Mucosa of descending colon (tissue), 3 donors: ENCODE measurements around the gene GLIS1. TPM values are rescaled to one million over a fixed set of nuclear protein-coding genes. Genes with fewer than 3 reads are reported as not detected.
A peak's percentile ranks its signal among the peaks of the same experiment; 100 is the strongest.

Experiments used
- ATAC-seq: fragments of 200-7000 bp; cut with Tn5 transposase; one replicate; pipeline ENCODE4 v1.9.1; 2020; ENCODE audit warnings: mild to moderate bottlenecking, moderate library complexity
- DNase-seq, 3 donors: peaks; one replicate each; pipeline ENCODE4 v3.0.0-alpha.2; 2020
- H3K36me3 ChIP-seq: fragments of 200-600 bp; one replicate; pipeline ENCODE4 v1.8.0; 2021; ENCODE audit warnings: low read depth, mild to moderate bottlenecking
- H3K4me1 ChIP-seq: fragments of 200-600 bp; one replicate; pipeline ENCODE4 v1.8.0; 2021; ENCODE audit warnings: low read depth, mild to moderate bottlenecking
- H3K4me3 ChIP-seq: fragments of 200-600 bp; one replicate; pipeline ENCODE4 v1.8.0; 2021; ENCODE audit warnings: mild to moderate bottlenecking
- H3K9me3 ChIP-seq: fragments of 200-600 bp; one replicate; pipeline ENCODE4 v1.8.0; 2021; ENCODE audit warnings: mild to moderate bottlenecking
- CTCF ChIP-seq: fragments of 200-600 bp; IDR thresholded peaks from one replicate; pipeline ENCODE4 v1.8.0; 2022; ENCODE audit warnings: antibody characterized with exemption, mild to moderate bottlenecking
- intact Hi-C, 2 donors: fragments of 100-400 bp; cut with DNase I in 1 of 2; cut with micrococcal nuclease in 1 of 2; formaldehyde crosslinking; loops; one replicate each; pipeline versions ENCODE4 v1.11.0 to v1.11.1; 2022; cut with DNase I, micrococcal nuclease
- total RNA-seq, 3 donors: library from RNA; stranded (reverse); fragmentation: NEBNext Ultra II Directional in 2 of 3; extraction: Animal tissue kit (Norgen Biotek cat#: 25700) in 2 of 3; gene quantifications; one replicate each; pipeline versions ENCODE4 v1.2.1 to v1.2.4, GENCODE V29; 2021 to 2023
- donor health status: DM: no; HTN: no; CAD: no; lungs with moderate emphysema.
- donor health status: DM: no; HTN: no; CAD: no.
- donor health status: DM: no; HTN: yes; CAD: no.

GLIS1 gene
- total RNA-seq, 3 donors from 2014 or later: 0.09 to 0.24 (median 0.14) TPM

- TF ChIP-seq CTCF: no peak
- Histone ChIP-seq H3K36me3 (no peaks in the 10 kb centered on the region), H3K4me1 (no peaks in the 10 kb centered on the region), H3K9me3 (no peaks in the 10 kb centered on the region), H3K4me3 (no peak overlapping the region)
- ATAC-seq: no peak
- intact Hi-C loops: no loop called here
- DNase-seq: peak in 2 of 3 donors; percentile 10 to 15
Measured at GRCh38 chr1:53544728-53545515, 194.0 kb downstream of the GLIS1 start.

GRCh38 chr1:53543778-53544695, 194.9 kb downstream of the GLIS1 start:
- intact Hi-C loops: no loop called here
- DNase-seq: peak in 2 of 3 donors; percentile 3 to 40
- H3K9me3 ChIP-seq: no peaks in the 10 kb centered on the region
- no peaks in the 10 kb centered on the region for H3K36me3 ChIP-seq
- H3K4me1 ChIP-seq: no peaks in the 10 kb centered on the region
- H3K4me3 ChIP-seq: no peak overlapping the region
- ATAC-seq: no peak
- TF ChIP-seq CTCF: no peak

GRCh38 chr1:53543130-53543777, 195.7 kb downstream of the GLIS1 start:
- no peak for TF ChIP-seq CTCF
- H3K4me1 ChIP-seq: no peaks in the 10 kb centered on the region
- no peak overlapping the region for H3K4me3 ChIP-seq
- DNase-seq: peak in 1 of 3 donors; percentile 24
- intact Hi-C loops: no loop called here
- no peaks in the 10 kb centered on the region for H3K36me3 ChIP-seq
- ATAC-seq: no peak
- H3K9me3 ChIP-seq: no peaks in the 10 kb centered on the region

DNA sequence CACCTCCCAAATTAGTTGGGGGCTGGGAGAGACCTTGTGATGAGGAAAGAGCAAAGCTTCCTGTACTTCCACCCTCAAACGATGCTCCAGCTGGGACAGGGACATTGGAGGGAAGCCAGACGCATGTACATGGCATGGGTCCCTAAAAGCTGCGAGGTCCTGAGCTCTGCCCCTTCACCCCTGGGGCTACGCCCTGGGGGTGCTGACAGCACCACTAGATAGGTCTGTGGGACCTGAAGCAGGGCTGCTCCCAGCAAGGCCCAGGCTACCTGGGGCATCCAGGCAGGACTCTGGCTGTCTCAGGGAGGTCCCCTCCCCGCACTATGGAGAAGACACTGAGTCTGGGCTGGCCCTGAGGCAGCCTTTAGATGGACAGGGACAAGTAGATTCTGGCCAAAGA, 196.4 kb downstream of the GLIS1 start:
- H3K4me1 ChIP-seq: no peaks in the 10 kb centered on the region
- H3K9me3 ChIP-seq: no peaks in the 10 kb centered on the region
- no peak for ATAC-seq
- no peak overlapping the region for H3K4me3 ChIP-seq
- no peaks in the 10 kb centered on the region for H3K36me3 ChIP-seq
- DNase-seq: peak in 2 of 3 donors; percentile 10 to 34
- intact Hi-C loops: no loop called here
- no peak for TF ChIP-seq CTCF

- no peaks in the 10 kb centered on the region for H3K4me1 ChIP-seq
- intact Hi-C loops: no loop called here
- TF ChIP-seq CTCF: no peak
- no peaks in the 10 kb centered on the region for H3K36me3 ChIP-seq
- no peaks in the 10 kb centered on the region for H3K9me3 ChIP-seq
- no peak overlapping the region for H3K4me3 ChIP-seq
- ATAC-seq: peak; percentile 52
- peak in 2 of 3 donors; percentile 12 to 40 for DNase-seq
Measured at GRCh38 chr1:53541761-53542550, 197.0 kb downstream of the GLIS1 start.
